Calu3 (cell line): ENCODE measurements around the gene SUPT6H. TPM values are rescaled to one million over a fixed set of nuclear protein-coding genes. Genes with fewer than 3 reads are reported as not detected.
A peak's percentile ranks its signal among the peaks of the same experiment; 100 is the strongest.

ENCODE experiments used
- BruUV-seq: library from RNA; stranded (reverse); fragments of 400-500 nt; replicated peaks from 2 replicates; lab custom pipeline; 2021; lab: Mats Ljungman, UMichigan
- CTCF ChIA-PET: fragments of 300-600 bp; sonication (Branson Sonifier 250); formaldehyde crosslinking; loops from one replicate; lab custom pipeline; 2022; ENCODE audit warnings: antibody characterized with exemption; lab: Charles Lee
- DNase-seq: peaks from one replicate; pipeline ENCODE4 v3.0.0; 2022
- H3K27ac Mint-ChIP-seq: one replicate; pipeline ENCODE4 v1.8.0; 2022; ENCODE audit warnings: mixed read lengths; ENCODE audit not compliant: unreplicated experiment
- H3K27me3 Mint-ChIP-seq: one replicate; pipeline ENCODE4 v1.8.0; 2022; ENCODE audit warnings: mixed read lengths; ENCODE audit not compliant: unreplicated experiment
- H3K36me3 Mint-ChIP-seq: one replicate; pipeline ENCODE4 v1.8.0; 2022; ENCODE audit warnings: mild to moderate bottlenecking, moderate library complexity, mixed read lengths; ENCODE audit not compliant: insufficient read depth, unreplicated experiment
- H3K4me1 Mint-ChIP-seq: one replicate; pipeline ENCODE4 v1.8.0; 2022; ENCODE audit warnings: mild to moderate bottlenecking, low read depth, mixed read lengths; ENCODE audit not compliant: unreplicated experiment
- H3K4me3 Mint-ChIP-seq: one replicate; pipeline ENCODE4 v1.8.0; 2022; ENCODE audit warnings: mild to moderate bottlenecking, low read depth, moderate library complexity, mixed read lengths; ENCODE audit not compliant: unreplicated experiment
- H3K9me3 Mint-ChIP-seq: one replicate; pipeline ENCODE4 v1.8.0; 2022; ENCODE audit warnings: low read depth, mixed read lengths; ENCODE audit not compliant: unreplicated experiment
- intact Hi-C: fragments of 100-400 bp; cut with micrococcal nuclease; formaldehyde crosslinking; loops from one replicate; pipeline ENCODE4 v1.10.0; 2022; ENCODE audit not compliant: unreplicated experiment
- total RNA-seq: library from RNA; stranded (reverse); gene quantifications from 2 replicates; pipeline ENCODE4 v1.2.3, GENCODE V29; 2022
- TF ChIP-seq, protein P1 (sequence below): fragments of 200-600 bp; IDR thresholded peaks from one replicate; pipeline ENCODE4 v1.8.0; 2022; ENCODE audit warnings: antibody characterized with exemption; ENCODE audit not compliant: unreplicated experiment

SUPT6H gene
- total RNA-seq, 1 experiment from 2014 or later, result 107 TPM

GRCh38 chr17:28669918-28670317 is 7.9 kb downstream of the SUPT6H start:
- CTCF ChIA-PET, result no interaction called here
- no peak for DNase-seq
- BruUV-seq, result no TSS peak
- Mint-ChIP-seq H3K4me3 (no peak overlapping the region), H3K36me3 (peaks cover 30% of the 10 kb centered on the region), H3K27me3 (no peaks in the 10 kb centered on the region), H3K4me1 (peaks cover 4% of the 10 kb centered on the region), H3K9me3 (no peaks in the 10 kb centered on the region), H3K27ac (no peak overlapping the region)
- intact Hi-C loops, result no loop called here
- TF ChIP-seq, protein P1, sequence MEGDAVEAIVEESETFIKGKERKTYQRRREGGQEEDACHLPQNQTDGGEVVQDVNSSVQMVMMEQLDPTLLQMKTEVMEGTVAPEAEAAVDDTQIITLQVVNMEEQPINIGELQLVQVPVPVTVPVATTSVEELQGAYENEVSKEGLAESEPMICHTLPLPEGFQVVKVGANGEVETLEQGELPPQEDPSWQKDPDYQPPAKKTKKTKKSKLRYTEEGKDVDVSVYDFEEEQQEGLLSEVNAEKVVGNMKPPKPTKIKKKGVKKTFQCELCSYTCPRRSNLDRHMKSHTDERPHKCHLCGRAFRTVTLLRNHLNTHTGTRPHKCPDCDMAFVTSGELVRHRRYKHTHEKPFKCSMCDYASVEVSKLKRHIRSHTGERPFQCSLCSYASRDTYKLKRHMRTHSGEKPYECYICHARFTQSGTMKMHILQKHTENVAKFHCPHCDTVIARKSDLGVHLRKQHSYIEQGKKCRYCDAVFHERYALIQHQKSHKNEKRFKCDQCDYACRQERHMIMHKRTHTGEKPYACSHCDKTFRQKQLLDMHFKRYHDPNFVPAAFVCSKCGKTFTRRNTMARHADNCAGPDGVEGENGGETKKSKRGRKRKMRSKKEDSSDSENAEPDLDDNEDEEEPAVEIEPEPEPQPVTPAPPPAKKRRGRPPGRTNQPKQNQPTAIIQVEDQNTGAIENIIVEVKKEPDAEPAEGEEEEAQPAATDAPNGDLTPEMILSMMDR, result no peak

DNA sequence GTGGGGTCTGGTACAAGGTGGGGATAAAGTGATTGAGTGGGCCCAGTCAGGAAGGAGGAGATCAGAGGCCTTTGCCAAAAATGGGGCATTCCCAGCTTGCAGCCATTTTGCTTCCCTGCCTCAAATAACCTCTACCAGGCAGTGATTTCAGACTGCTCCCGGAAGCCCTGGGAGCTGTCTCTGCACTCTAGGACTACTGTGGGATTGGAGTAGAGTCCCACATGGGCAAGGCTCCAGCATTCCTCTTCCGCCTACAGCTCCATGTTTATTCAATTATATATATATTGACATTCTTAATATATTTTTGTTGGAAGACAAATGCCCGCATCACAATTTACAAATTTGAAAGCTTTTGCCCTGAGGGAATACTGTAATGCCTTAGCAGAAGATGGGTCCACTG is 13.5 kb downstream of the SUPT6H start:
- DNase-seq, result no peak
- no peaks in the 10 kb centered on the region for H3K4me1 Mint-ChIP-seq
- no TSS peak for BruUV-seq
- peaks cover 71% of the 10 kb centered on the region for H3K36me3 Mint-ChIP-seq
- no peaks in the 10 kb centered on the region for H3K9me3 Mint-ChIP-seq
- TF ChIP-seq, protein P1, result no peak
- CTCF ChIA-PET, result interaction anchor here (0.8 to 1.1 kb wide), 2 partner anchors 30 to 41 kb away, joined by 3 to 4 read pairs; partner anchors contain the start of gene BLTP2
- no peak overlapping the region for H3K4me3 Mint-ChIP-seq
- no peak overlapping the region for H3K27ac Mint-ChIP-seq
- no peaks in the 10 kb centered on the region for H3K27me3 Mint-ChIP-seq
- intact Hi-C loops, result no loop called here

GRCh38 chr17:28675980-28676379 is 14.0 kb downstream of the SUPT6H start:
- intact Hi-C loops, result no loop called here
- peaks cover 71% of the 10 kb centered on the region for H3K36me3 Mint-ChIP-seq
- TF ChIP-seq, protein P1, result no peak
- DNase-seq, result peak; percentile 35
- CTCF ChIA-PET, result interaction anchor here (0.5 to 1.1 kb wide), 4 partner anchors 15 to 41 kb away, joined by 3 to 7 read pairs (median 4); partner anchors contain the start of gene BLTP2
- no peaks in the 10 kb centered on the region for H3K27me3 Mint-ChIP-seq
- no peaks in the 10 kb centered on the region for H3K9me3 Mint-ChIP-seq
- H3K27ac Mint-ChIP-seq, result no peak overlapping the region
- H3K4me3 Mint-ChIP-seq, result no peak overlapping the region
- no peaks in the 10 kb centered on the region for H3K4me1 Mint-ChIP-seq
- BruUV-seq, result no TSS peak

DNA sequence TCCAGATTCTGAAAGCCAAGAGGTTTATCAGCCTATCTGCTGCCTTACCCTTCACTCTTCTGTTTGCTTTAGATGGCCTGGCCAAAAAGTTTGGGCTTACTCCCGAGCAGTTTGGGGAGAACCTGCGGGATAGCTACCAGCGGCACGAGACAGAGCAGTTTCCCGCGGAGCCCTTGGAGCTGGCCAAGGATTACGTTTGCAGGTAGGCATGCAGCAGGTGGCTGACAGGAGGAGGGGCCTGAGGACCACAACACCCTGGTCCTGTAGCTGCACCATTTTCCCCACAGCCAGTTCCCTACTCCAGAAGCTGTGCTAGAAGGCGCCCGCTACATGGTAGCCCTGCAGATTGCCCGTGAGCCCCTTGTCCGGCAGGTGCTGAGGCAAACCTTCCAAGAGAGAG is 20.6 kb downstream of the SUPT6H start:
- no peaks in the 10 kb centered on the region for H3K9me3 Mint-ChIP-seq
- H3K36me3 Mint-ChIP-seq, result peaks cover 79% of the 10 kb centered on the region
- no peak overlapping the region for H3K27ac Mint-ChIP-seq
- DNase-seq, result no peak
- TF ChIP-seq, protein P1, result no peak
- H3K4me1 Mint-ChIP-seq, result no peaks in the 10 kb centered on the region
- H3K4me3 Mint-ChIP-seq, result no peak overlapping the region
- intact Hi-C loops, result no loop called here
- CTCF ChIA-PET, result interaction anchor here (1.7 kb wide), 1 partner anchor 37 kb away, joined by 6 read pairs; the partner anchor contains the start of gene RPL23A
- BruUV-seq, result no TSS peak
- H3K27me3 Mint-ChIP-seq, result no peaks in the 10 kb centered on the region
